Mammary epithelial cell (primary cell): ENCODE data around the gene CCT6A.

Source experiments
- CTCF ChIP-seq, 2 donors: IDR thresholded peaks in 1 of 2; conservative IDR thresholded peaks in 1 of 2; 2 replicates each; pipeline ENCODE4 v1.5.1; 2011 to 2012; ENCODE audit warnings: inconsistent platforms in 2 of 2, low read length in 2 of 2, mild to moderate bottlenecking in 2 of 2, control low read depth in 1 of 2, low read depth in 1 of 2; ENCODE audit not compliant: insufficient read depth in 1 of 2; ENCODE audit errors: extremely low read depth in 1 of 2
- EZH2 ChIP-seq: IDR thresholded peaks from 2 replicates; pipeline ENCODE4 v1.6.1; 2012; ENCODE audit warnings: low read length, inconsistent platforms, borderline replicate concordance

- TF ChIP-seq CTCF (conservative IDR thresholded peaks at IDR 0.05 in 1 of 2, IDR thresholded peaks at IDR 0.05 in 1 of 2; ENCODE audit: extremely low read depth in 1 of 2, insufficient read depth in 1 of 2, low read depth in 1 of 2, low read length in 2 of 2) = no peak
- TF ChIP-seq EZH2 = no peak
Observed at GRCh38 chr7:56003749-56004148, 47.8 kb upstream of the CCT6A start.
